Endothelial cell of umbilical vein (primary cell): ENCODE measurements around the gene PACS1. TPM values are rescaled to one million over a fixed set of nuclear protein-coding genes. Genes with fewer than 3 reads are reported as not detected.

Experiments
- BruUV-seq: library from RNA; stranded (reverse); fragments of 400-500 nt; replicated peaks from 2 replicates; lab custom pipeline; 2021; lab: Mats Ljungman, UMichigan
- CTCF ChIA-PET: fragments of 300-600, 350-600 bp; sonication (Branson Sonifier 250); formaldehyde crosslinking; loops from one replicate; lab custom pipeline; 2021; ENCODE audit warnings: antibody characterized with exemption, inconsistent platforms; lab: Charles Lee
- POLR2A ChIA-PET: fragments of 300-600, 350-600 bp; sonication (Branson Sonifier 250); formaldehyde crosslinking; loops from one replicate; lab custom pipeline; 2021; ENCODE audit warnings: antibody characterized with exemption, inconsistent platforms; lab: Charles Lee
- DNase-seq: peaks from one replicate; pipeline ENCODE4 v3.0.0-alpha.2; 2011; ENCODE audit warnings: low read depth, low spot score
- FAIRE-seq: peaks from 2 replicates; lab custom pipeline; 2011; peaks lifted over from hg19 to GRCh38; lab: Jason Lieb, UNC
- H2AFZ ChIP-seq: 2 replicates; pipeline ENCODE4 v1.6.0; 2012; ENCODE audit warnings: low read depth, low read length, control low read depth, inconsistent platforms
- H3K27ac ChIP-seq: 2 replicates; pipeline ENCODE4 v1.5.1; 2011; ENCODE audit warnings: low read depth, mild to moderate bottlenecking, control low read depth, low read length, moderate library complexity; ENCODE audit not compliant: insufficient read depth
- H3K27me3 ChIP-seq, 2 experiments: 2 replicates each; pipeline versions ENCODE4 v1.6.0 to v1.6.1; 2011; ENCODE audit warnings: low read length in 2 of 2, mixed read lengths in 1 of 2; ENCODE audit not compliant: control insufficient read depth in 2 of 2, insufficient read depth in 2 of 2
- H3K36me3 ChIP-seq, 2 experiments: 2 replicates in 1 of 2; 3 replicates in 1 of 2; pipeline ENCODE4 v1.5.1; 2011; ENCODE audit warnings: low read length in 2 of 2, mild to moderate bottlenecking in 1 of 2, moderate library complexity in 1 of 2; ENCODE audit not compliant: control insufficient read depth in 2 of 2, insufficient read depth in 2 of 2; ENCODE audit errors: extremely low read depth in 1 of 2
- H3K4me1 ChIP-seq: 3 replicates; pipeline ENCODE4 v1.5.1; 2011; ENCODE audit warnings: mild to moderate bottlenecking, low read length; ENCODE audit not compliant: control insufficient read depth, insufficient read depth; ENCODE audit errors: extremely low read depth
- H3K4me2 ChIP-seq: 2 replicates; pipeline ENCODE4 v1.6.1; 2011; ENCODE audit warnings: low read length, control low read depth, mixed read lengths; ENCODE audit not compliant: insufficient read depth
- H3K4me3 ChIP-seq, 3 experiments: fragments of 200-600 bp in 1 of 3; sonication (generic), shearing (Covaris generic) in 1 of 3; replicated peaks in 1 of 3; 2 replicates each; pipeline ENCODE4 v1.5.1; 2011 to 2016; ENCODE audit warnings: control low read depth in 3 of 3, low read length in 3 of 3, mild to moderate bottlenecking in 2 of 3, inconsistent platforms in 1 of 3, low read depth in 1 of 3, moderate library complexity in 1 of 3; ENCODE audit not compliant: insufficient read depth in 1 of 3
- H3K79me2 ChIP-seq: 2 replicates; pipeline ENCODE4 v1.6.0; 2012; ENCODE audit warnings: low read length, inconsistent platforms; ENCODE audit not compliant: control insufficient read depth, insufficient read depth
- H3K9ac ChIP-seq: replicated peaks from 2 replicates; pipeline ENCODE3; 2011; ENCODE audit warnings: low read length, control low read depth; ENCODE audit not compliant: insufficient read depth; ENCODE audit errors: extremely low read depth
- H3K9me1 ChIP-seq: replicated peaks from 3 replicates; pipeline ENCODE4 v1.6.0; 2011; ENCODE audit warnings: mild to moderate bottlenecking, low read length; ENCODE audit not compliant: control insufficient read depth, insufficient read depth; ENCODE audit errors: extremely low read depth
- H3K9me3 ChIP-seq: replicated peaks from 2 replicates; pipeline ENCODE4 v1.5.1; 2012; ENCODE audit warnings: low read length, inconsistent platforms; ENCODE audit not compliant: control insufficient read depth, insufficient read depth
- H4K20me1 ChIP-seq: replicated peaks from 2 replicates; pipeline ENCODE3; 2011; ENCODE audit warnings: mild to moderate bottlenecking, low read length; ENCODE audit not compliant: control insufficient read depth, insufficient read depth; ENCODE audit errors: extremely low read depth
- CTCF ChIP-seq, 2 donors: IDR thresholded peaks; 1 replicate in 1 of 2; 2 replicates in 1 of 2; pipeline ENCODE4 v1.5.1; 2011; ENCODE audit warnings: low read length in 2 of 2, mild to moderate bottlenecking in 2 of 2, moderate library complexity in 2 of 2, control low read depth in 1 of 2, inconsistent platforms in 1 of 2, low read depth in 1 of 2; ENCODE audit not compliant: insufficient read depth in 1 of 2; ENCODE audit errors: extremely low read depth in 1 of 2
- EZH2 ChIP-seq: IDR thresholded peaks from 2 replicates; pipeline ENCODE4 v1.6.1; 2012; ENCODE audit warnings: borderline replicate concordance, low read depth, mild to moderate bottlenecking, moderate library complexity, low read length, inconsistent platforms; ENCODE audit not compliant: severe bottlenecking
- FOS ChIP-seq: IDR thresholded peaks from 2 replicates; pipeline ENCODE4 v1.6.1; 2011; ENCODE audit warnings: mild to moderate bottlenecking, low read length, moderate library complexity, borderline replicate concordance; ENCODE audit not compliant: insufficient read depth
- GATA2 ChIP-seq: IDR thresholded peaks from 2 replicates; pipeline ENCODE4 v1.7.0; 2011; ENCODE audit warnings: low read depth, mild to moderate bottlenecking, moderate library complexity, mixed read lengths, low read length; ENCODE audit not compliant: insufficient read length, insufficient read depth
- JUN ChIP-seq: IDR thresholded peaks from 2 replicates; pipeline ENCODE4 v1.6.1; 2011; ENCODE audit warnings: borderline replicate concordance, low read depth; ENCODE audit not compliant: insufficient read length, insufficient read depth
- MAX ChIP-seq: IDR thresholded peaks from 2 replicates; pipeline ENCODE4 v1.6.1; 2011; ENCODE audit not compliant: insufficient read depth, insufficient read length
- MYC ChIP-seq: IDR thresholded peaks from one replicate; pipeline ENCODE4 v1.6.1; 2011; ENCODE audit warnings: mild to moderate bottlenecking, low read depth, low read length
- POLR2A ChIP-seq: IDR thresholded peaks from 2 replicates; pipeline ENCODE4 v1.6.1; 2012; ENCODE audit warnings: low read depth, mild to moderate bottlenecking, control low read depth, low read length
- POLR2AphosphoS5 ChIP-seq: IDR thresholded peaks from 2 replicates; pipeline ENCODE4 v1.6.1; 2012; ENCODE audit warnings: low read depth, mild to moderate bottlenecking, control low read depth, low read length, moderate library complexity; ENCODE audit not compliant: insufficient read depth
- dilution Hi-C: fragments of 300-500 bp; cut with MboI; formaldehyde crosslinking; loops from one replicate; pipeline ENCODE4 v1.15.0; 2019; ENCODE audit warnings: low sequenced_read_pairs; ENCODE audit not compliant: extremely low pct_ligation_motif_present
- intact Hi-C: fragments of 100-400 bp; cut with micrococcal nuclease; formaldehyde crosslinking; loops from one replicate; pipeline ENCODE4 v1.10.0; 2022
- polyA plus RNA-seq, 4 experiments: library from polyadenylated mRNA; depleted of rRNA in 3 of 4; stranded (reverse) in 3 of 4; unstranded in 1 of 4; fragments of >200 nt; gene quantifications; 2 replicates each; pipeline versions ENCODE4 v1.2.1 to v1.2.3, GENCODE V29; 2011 to 2012; ENCODE audit warnings: missing spikeins in 1 of 4
- total RNA-seq: library from RNA; stranded (reverse); gene quantifications from 2 replicates; pipeline ENCODE4 v1.2.3, GENCODE V29; 2021

Gene PACS1
- total and polyA plus RNA-seq, 2 donors (not counting 3 experiments of a cell fraction or from before 2014, with no cell fraction given) = 26.4 to 64.4 TPM

GRCh38 chr11:66050581-66051231 lies 19.4 kb upstream of the PACS1 start:
- BruUV-seq = no TSS peak

More at GRCh38 chr11:66050581-66051231, 19.4 kb upstream of the PACS1 start:
- H3K4me2 ChIP-seq = no peak overlapping the region
- peaks cover 14% of the 10 kb centered on the region for H3K4me1 ChIP-seq
- no peaks in the 10 kb centered on the region for H3K9me1 ChIP-seq
- H4K20me1 ChIP-seq = no peaks in the 10 kb centered on the region
- dilution Hi-C loops = no loop called here
- no peak for TF ChIP-seq FOS
- no peak for TF ChIP-seq CTCF (IDR thresholded peaks at IDR 0.05; ENCODE audit: extremely low read depth in 1 of 2, insufficient read depth in 1 of 2, low read depth in 1 of 2, low read length in 2 of 2)
- TF ChIP-seq JUN = no peak
- TF ChIP-seq POLR2A = no peak
- no peak for TF ChIP-seq POLR2AphosphoS5
- TF ChIP-seq MAX = no peak
- TF ChIP-seq GATA2 = no peak
- TF ChIP-seq EZH2 = no peak
- TF ChIP-seq MYC = no peak
- H3K36me3 ChIP-seq = peaks cover 4 to 11% of the 10 kb centered on the region in 2 experiments
- H3K9me3 ChIP-seq = no peaks in the 10 kb centered on the region
- DNase-seq = no peak
- H3K79me2 ChIP-seq = peaks cover 28% of the 10 kb centered on the region
- CTCF ChIA-PET = interaction anchor here (4.0 kb wide), 1 partner anchor 18 kb away, joined by 16 read pairs; no protein-coding TSS in a partner anchor
- peaks cover 2 to 3% of the 10 kb centered on the region in 2 experiments for H3K27me3 ChIP-seq
- FAIRE-seq = no peak
- no peak overlapping the region for H3K27ac ChIP-seq
- intact Hi-C loops = loop anchor here (5.0 kb wide), 1 partner anchor 133 kb away; the partner anchor contains the start of genes C11orf68 and DRAP1
- H3K4me3 ChIP-seq = no peak overlapping the region
- H2AFZ ChIP-seq = peak overlapping the region; percentile 39
- POLR2A ChIA-PET = interaction anchor here (0.7 to 1.1 kb wide), 2 partner anchors 48 to 68 kb away, joined by 3 to 4 read pairs; partner anchors contain the start of gene BANF1
- no peak overlapping the region for H3K9ac ChIP-seq
